ENCODE results near the gene KLC3. TPM values are rescaled to one million over a fixed set of nuclear protein-coding genes. Genes with fewer than 3 reads are reported as not detected.

Gene KLC3
- total RNA-seq, 1 experiment from 2014 or later = 4.8 TPM

DNA sequence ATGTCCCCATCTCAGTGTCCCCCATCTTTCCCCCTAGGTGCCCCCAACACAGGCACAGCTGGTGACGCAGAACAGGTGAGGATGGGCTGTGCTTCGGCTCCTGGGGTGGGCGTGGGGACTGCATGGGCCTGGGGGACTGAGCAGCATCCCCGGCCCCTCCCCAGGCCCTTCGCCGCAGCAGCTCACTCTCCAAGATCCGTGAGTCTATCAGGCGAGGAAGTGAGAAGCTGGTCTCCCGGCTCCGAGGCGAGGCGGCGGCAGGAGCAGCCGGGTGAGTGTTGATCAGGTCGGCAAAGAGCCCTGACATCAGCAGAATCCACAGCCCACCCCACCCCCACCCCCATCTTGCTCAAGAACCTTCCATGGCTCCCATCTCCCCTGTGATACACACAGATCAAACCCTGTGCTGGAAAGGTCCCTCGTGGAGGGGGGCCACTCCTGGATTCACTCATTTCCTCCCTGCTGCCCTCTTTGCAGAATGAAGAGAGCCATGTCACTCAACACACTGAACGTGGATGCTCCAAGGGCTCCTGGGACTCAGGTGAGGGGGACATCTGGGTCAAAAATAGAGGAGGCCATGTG, 10.0 kb downstream of the KLC3 start:
- H3K36me3 Mint-ChIP-seq (ENCODE audit: insufficient read depth in 1 of 3, low read depth in 3 of 3) = peaks cover 29 to 65% (median 60%) of the 10 kb centered on the region in 3 experiments; a peak in 6 of 7 replicates
- peak overlapping the region in 1 of 3 experiments; percentile 16; a peak in 2 of 7 replicates for H3K27ac Mint-ChIP-seq
- H2BK20ac ChIP-seq (ENCODE audit: low read depth, low read length, poor library complexity, severe bottlenecking) = no peak overlapping the region
- no CpG with 5 or more reads among the region's 17 CpGs for WGBS (ENCODE audit: extremely low coverage, insufficient read length, low lambda C conversion rate)
- H2AK5ac ChIP-seq (ENCODE audit: insufficient read length, low read length) = no peak overlapping the region
- H2BK12ac ChIP-seq (ENCODE audit: insufficient read length, low read depth, low read length) = no peak overlapping the region
- H3K4me1 Mint-ChIP-seq = peaks cover 8 to 17% of the 10 kb centered on the region in 2 experiments; a peak in 3 of 4 replicates
- H3K27me3 ChIP-seq (ENCODE audit: insufficient read depth, low read length) = no peaks in the 10 kb centered on the region
- peaks cover 2% of the 10 kb centered on the region for H4K20me1 ChIP-seq (ENCODE audit: control insufficient read depth, insufficient read depth, insufficient read length)
- H3K79me1 ChIP-seq (ENCODE audit: insufficient read depth, low read depth, low read length, poor library complexity, severe bottlenecking) = no peaks in the 10 kb centered on the region
- no peak overlapping the region for H3K9ac ChIP-seq (ENCODE audit: extremely low read depth, insufficient read length, low read length)
- H3K4me3 Mint-ChIP-seq = no peak overlapping the region
- H3K27me3 Mint-ChIP-seq (ENCODE audit: low read depth) = peaks cover 2% of the 10 kb centered on the region; the same call in 1 of the 2 replicates
- no peak overlapping the region for H4K8ac ChIP-seq (replicated peaks; ENCODE audit: insufficient read length, low read depth, low read length)
- no peak overlapping the region for H3K27ac ChIP-seq (ENCODE audit: insufficient read length, low read depth, low read length)
- H3K56ac ChIP-seq (ENCODE audit: insufficient read length, low read depth, low read length) = no peak overlapping the region
- no peak overlapping the region for H2AFZ ChIP-seq (ENCODE audit: low read length)
- H3K23me2 ChIP-seq (ENCODE audit: insufficient read length, low read depth, low read length, poor library complexity, severe bottlenecking) = no peaks in the 10 kb centered on the region
- no peak overlapping the region for H4K91ac ChIP-seq (ENCODE audit: insufficient read length, low read depth, low read length)
- no peak for DNase-seq
- H3K23ac ChIP-seq (ENCODE audit: insufficient read length, low read depth, low read length) = no peak overlapping the region
- H2BK120ac ChIP-seq (ENCODE audit: low read depth, low read length, poor library complexity, severe bottlenecking) = no peak overlapping the region
- H3K9me3 Mint-ChIP-seq = no peaks in the 10 kb centered on the region
- no peak overlapping the region for H4K5ac ChIP-seq (ENCODE audit: insufficient read length, low read depth, low read length)
- no peak overlapping the region for H3K4ac ChIP-seq (ENCODE audit: low read depth, low read length)
- no peak overlapping the region for H3K14ac ChIP-seq (ENCODE audit: insufficient read depth, low read length)
- H3K4me1 ChIP-seq (ENCODE audit: insufficient read depth, low read length) = no peaks in the 10 kb centered on the region
- no peak overlapping the region for H2BK15ac ChIP-seq (ENCODE audit: low read depth, low read length)
- no peak overlapping the region for H3K18ac ChIP-seq (ENCODE audit: insufficient read length, low read depth, low read length)
- TF ChIP-seq, protein P1, sequence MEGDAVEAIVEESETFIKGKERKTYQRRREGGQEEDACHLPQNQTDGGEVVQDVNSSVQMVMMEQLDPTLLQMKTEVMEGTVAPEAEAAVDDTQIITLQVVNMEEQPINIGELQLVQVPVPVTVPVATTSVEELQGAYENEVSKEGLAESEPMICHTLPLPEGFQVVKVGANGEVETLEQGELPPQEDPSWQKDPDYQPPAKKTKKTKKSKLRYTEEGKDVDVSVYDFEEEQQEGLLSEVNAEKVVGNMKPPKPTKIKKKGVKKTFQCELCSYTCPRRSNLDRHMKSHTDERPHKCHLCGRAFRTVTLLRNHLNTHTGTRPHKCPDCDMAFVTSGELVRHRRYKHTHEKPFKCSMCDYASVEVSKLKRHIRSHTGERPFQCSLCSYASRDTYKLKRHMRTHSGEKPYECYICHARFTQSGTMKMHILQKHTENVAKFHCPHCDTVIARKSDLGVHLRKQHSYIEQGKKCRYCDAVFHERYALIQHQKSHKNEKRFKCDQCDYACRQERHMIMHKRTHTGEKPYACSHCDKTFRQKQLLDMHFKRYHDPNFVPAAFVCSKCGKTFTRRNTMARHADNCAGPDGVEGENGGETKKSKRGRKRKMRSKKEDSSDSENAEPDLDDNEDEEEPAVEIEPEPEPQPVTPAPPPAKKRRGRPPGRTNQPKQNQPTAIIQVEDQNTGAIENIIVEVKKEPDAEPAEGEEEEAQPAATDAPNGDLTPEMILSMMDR (conservative IDR thresholded peaks at IDR 0.05) = no peak
- no peaks in the 10 kb centered on the region for H3K9me3 ChIP-seq (ENCODE audit: control insufficient read depth, low read depth, low read length)
- H2BK5ac ChIP-seq (ENCODE audit: insufficient read length, low read length) = no peak overlapping the region
- H3K79me2 ChIP-seq (ENCODE audit: insufficient read depth, low read length) = no peaks in the 10 kb centered on the region
- no peak overlapping the region for H3K4me2 ChIP-seq (ENCODE audit: insufficient read depth, insufficient read length, low read length)
- no peak overlapping the region for H3T11ph ChIP-seq (ENCODE audit: low read length)

All from H9 (cell line).